Activated B cell treated with CpG ODN at 0.5 μM for 24 hours (primary cell): Measurements from ENCODE around the gene SLC35D2. TPM values are rescaled to one million over a fixed set of nuclear protein-coding genes. Genes with fewer than 3 reads are reported as not detected.

ENCODE experiments used
- ATAC-seq: fragments of 200-7000 bp; cut with Tn5 transposase; one replicate; pipeline ENCODE4 v1.10.0; 2021; ENCODE audit warnings: low read depth, mild to moderate bottlenecking, moderate library complexity
- CTCF ChIA-PET: fragments of 350-600 bp; sonication (Branson Sonifier 250); formaldehyde crosslinking; loops from one replicate; lab custom pipeline; 2021; ENCODE audit warnings: antibody characterized with exemption; lab: Charles Lee
- POLR2A ChIA-PET: fragments of 350-600 bp; sonication (Branson Sonifier 250); formaldehyde crosslinking; loops from one replicate; lab custom pipeline; 2021; ENCODE audit warnings: antibody characterized with exemption; lab: Charles Lee
- DNase-seq: peaks from one replicate; pipeline ENCODE4 v3.0.0; 2022
- H3K27ac Mint-ChIP-seq: one replicate; pipeline ENCODE4 v1.8.0; 2020; ENCODE audit warnings: mixed read lengths
- H3K27me3 Mint-ChIP-seq: one replicate; pipeline ENCODE4 v1.8.0; 2021; ENCODE audit warnings: mixed read lengths
- H3K36me3 Mint-ChIP-seq: one replicate; pipeline ENCODE4 v1.8.0; 2021; ENCODE audit warnings: low read depth, mixed read lengths
- H3K4me1 Mint-ChIP-seq: one replicate; pipeline ENCODE4 v1.8.0; 2021; ENCODE audit warnings: mixed read lengths
- H3K4me3 Mint-ChIP-seq: one replicate; pipeline ENCODE4 v1.8.0; 2020; ENCODE audit warnings: mild to moderate bottlenecking, mixed read lengths
- H3K9me3 Mint-ChIP-seq: one replicate; pipeline ENCODE4 v1.8.0; 2020; ENCODE audit warnings: mixed read lengths
- intact Hi-C: fragments of 100-400 bp; cut with micrococcal nuclease; formaldehyde crosslinking; loops from one replicate; pipeline ENCODE4 v1.15.1; 2024
- total RNA-seq: library from RNA; stranded (reverse); gene quantifications from 2 replicates; pipeline ENCODE4 v1.2.3, GENCODE V29; 2022
- TF ChIP-seq, protein P1 (sequence below): fragments of 200-600 bp; IDR thresholded peaks from one replicate; pipeline ENCODE4 v1.8.0; 2022; ENCODE audit warnings: antibody characterized with exemption, mild to moderate bottlenecking

SLC35D2 gene
- total RNA-seq, 1 donor from 2014 or later, result 10.9 TPM

DNA sequence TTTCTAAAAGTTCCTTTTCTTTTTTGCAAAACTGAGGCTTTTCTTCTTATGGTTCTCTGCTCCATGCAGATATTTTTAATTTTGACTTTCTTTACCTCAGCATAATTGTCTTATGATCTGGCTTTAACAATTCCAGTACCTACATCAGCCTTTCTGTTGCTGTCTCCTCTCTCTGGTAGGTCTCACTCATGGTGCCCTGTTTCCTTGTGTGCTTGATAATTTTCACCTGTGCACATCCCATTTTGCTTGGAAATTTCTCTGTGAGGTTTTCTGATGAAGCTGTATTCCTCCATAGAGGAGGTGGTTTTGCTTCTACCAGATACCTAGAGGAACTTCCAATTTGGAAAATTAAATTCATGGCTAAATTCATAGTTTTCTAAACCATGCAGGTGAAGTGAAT, 79.3 kb downstream of the SLC35D2 start:
- peaks cover 9% of the 10 kb centered on the region for H3K27me3 Mint-ChIP-seq
- DNase-seq (no peak), ATAC-seq (no peak)
- ChIA-PET CTCF (no interaction called here), POLR2A (no interaction called here)
- no peaks in the 10 kb centered on the region for H3K4me1 Mint-ChIP-seq
- H3K27ac Mint-ChIP-seq, result no peak overlapping the region
- intact Hi-C loops, result no loop called here
- H3K9me3 Mint-ChIP-seq, result peaks cover 5% of the 10 kb centered on the region
- H3K4me3 Mint-ChIP-seq, result no peak overlapping the region
- TF ChIP-seq, protein P1, sequence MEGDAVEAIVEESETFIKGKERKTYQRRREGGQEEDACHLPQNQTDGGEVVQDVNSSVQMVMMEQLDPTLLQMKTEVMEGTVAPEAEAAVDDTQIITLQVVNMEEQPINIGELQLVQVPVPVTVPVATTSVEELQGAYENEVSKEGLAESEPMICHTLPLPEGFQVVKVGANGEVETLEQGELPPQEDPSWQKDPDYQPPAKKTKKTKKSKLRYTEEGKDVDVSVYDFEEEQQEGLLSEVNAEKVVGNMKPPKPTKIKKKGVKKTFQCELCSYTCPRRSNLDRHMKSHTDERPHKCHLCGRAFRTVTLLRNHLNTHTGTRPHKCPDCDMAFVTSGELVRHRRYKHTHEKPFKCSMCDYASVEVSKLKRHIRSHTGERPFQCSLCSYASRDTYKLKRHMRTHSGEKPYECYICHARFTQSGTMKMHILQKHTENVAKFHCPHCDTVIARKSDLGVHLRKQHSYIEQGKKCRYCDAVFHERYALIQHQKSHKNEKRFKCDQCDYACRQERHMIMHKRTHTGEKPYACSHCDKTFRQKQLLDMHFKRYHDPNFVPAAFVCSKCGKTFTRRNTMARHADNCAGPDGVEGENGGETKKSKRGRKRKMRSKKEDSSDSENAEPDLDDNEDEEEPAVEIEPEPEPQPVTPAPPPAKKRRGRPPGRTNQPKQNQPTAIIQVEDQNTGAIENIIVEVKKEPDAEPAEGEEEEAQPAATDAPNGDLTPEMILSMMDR, result no peak
- no peaks in the 10 kb centered on the region for H3K36me3 Mint-ChIP-seq

DNA sequence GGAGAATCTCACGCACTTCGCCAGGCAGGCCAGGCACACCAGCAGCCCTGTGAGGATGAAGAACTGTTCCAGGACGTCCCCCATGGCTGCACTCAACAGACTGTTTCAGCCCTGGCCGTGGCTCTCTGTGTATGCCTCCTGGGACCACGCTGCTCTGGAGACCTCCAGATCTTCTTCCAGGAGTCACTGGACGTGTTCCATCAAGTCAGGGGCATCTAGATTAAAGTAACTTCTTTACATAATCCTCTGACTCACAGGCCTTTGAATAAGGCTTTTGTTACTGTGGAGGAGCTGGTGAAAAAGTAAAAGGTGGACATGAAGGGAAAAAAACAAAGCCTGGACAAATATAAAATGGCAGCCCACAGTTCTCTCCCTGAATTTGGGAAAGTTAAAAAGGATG, 81.5 kb downstream of the SLC35D2 start, which contains the start of gene HSD17B3:
Gene HSD17B3 (minus strand): TSS at position 156 of the 400 bp plus-strand sequence. CDS start 72 bp downstream, at position 84.
- ATAC-seq (no peak), DNase-seq (no peak)
- POLR2A ChIA-PET, result no interaction called here
- H3K27me3 Mint-ChIP-seq, result peaks cover 7% of the 10 kb centered on the region
- CTCF ChIA-PET, result no interaction called here
- H3K27ac Mint-ChIP-seq, result no peak within 1 kb of the TSS
- intact Hi-C loops, result no loop called here
- H3K9me3 Mint-ChIP-seq, result peaks cover 5% of the 10 kb centered on the region
- no peaks in the 10 kb centered on the region for H3K4me1 Mint-ChIP-seq
- no peaks in the 10 kb centered on the region for H3K36me3 Mint-ChIP-seq
- no peak within 1 kb of the TSS for H3K4me3 Mint-ChIP-seq
- TF ChIP-seq, protein P1, result no peak

DNA sequence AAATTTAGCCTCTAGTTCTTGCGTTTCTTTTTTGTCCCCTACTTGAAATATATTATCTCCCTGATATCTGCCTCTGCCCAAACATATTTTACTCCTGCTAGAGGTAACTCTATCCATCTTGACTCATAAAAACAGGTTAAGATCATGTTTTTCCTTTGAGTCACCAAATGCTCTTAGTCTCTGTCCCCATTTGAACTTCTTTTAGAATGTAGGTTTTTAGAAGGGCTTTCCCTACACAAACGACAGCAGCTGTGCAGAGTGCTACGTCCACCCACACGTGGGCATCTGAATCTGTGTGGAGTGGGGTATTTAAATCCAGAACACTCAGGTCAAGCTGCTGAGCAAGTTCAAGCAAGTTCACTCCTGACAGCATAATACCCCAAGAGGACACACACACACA, 83.7 kb downstream of the SLC35D2 start:
- no peak overlapping the region for H3K4me3 Mint-ChIP-seq
- CTCF ChIA-PET, result no interaction called here
- H3K27ac Mint-ChIP-seq, result no peak overlapping the region
- DNase-seq, result no peak
- ATAC-seq, result no peak
- H3K9me3 Mint-ChIP-seq, result peaks cover 8% of the 10 kb centered on the region
- intact Hi-C loops, result no loop called here
- no peaks in the 10 kb centered on the region for H3K36me3 Mint-ChIP-seq
- TF ChIP-seq, protein P1, result no peak
- H3K4me1 Mint-ChIP-seq, result no peaks in the 10 kb centered on the region
- H3K27me3 Mint-ChIP-seq, result peaks cover 7% of the 10 kb centered on the region
- POLR2A ChIA-PET, result no interaction called here

DNA sequence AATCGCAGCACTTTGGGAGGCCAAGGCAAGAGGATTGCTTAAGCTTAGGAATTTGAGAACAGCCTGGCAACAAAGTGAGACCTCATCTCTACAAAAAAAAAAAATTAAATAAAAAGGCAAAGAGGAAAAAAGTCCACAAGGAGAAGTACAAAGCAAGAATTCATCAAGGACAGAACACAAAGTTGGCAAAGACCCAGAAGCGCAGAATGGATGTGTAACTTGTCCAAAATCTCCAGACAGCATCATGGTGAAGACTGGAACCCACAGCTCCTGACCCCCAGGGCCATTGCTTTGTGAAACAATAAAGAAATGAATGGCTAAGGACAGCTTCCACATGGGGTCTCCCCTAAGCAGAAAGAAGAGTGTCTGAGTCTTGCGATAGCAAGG, 89.4 kb downstream of the SLC35D2 start:
- CTCF ChIA-PET, result no interaction called here
- intact Hi-C loops, result no loop called here
- Mint-ChIP-seq H3K27ac (no peak overlapping the region), H3K4me1 (no peaks in the 10 kb centered on the region), H3K4me3 (no peak overlapping the region), H3K27me3 (peaks cover 7% of the 10 kb centered on the region), H3K9me3 (peaks cover 3% of the 10 kb centered on the region), H3K36me3 (no peaks in the 10 kb centered on the region)
- DNase-seq, result no peak
- POLR2A ChIA-PET, result no interaction called here
- TF ChIP-seq, protein P1, result no peak
- no peak for ATAC-seq

DNA sequence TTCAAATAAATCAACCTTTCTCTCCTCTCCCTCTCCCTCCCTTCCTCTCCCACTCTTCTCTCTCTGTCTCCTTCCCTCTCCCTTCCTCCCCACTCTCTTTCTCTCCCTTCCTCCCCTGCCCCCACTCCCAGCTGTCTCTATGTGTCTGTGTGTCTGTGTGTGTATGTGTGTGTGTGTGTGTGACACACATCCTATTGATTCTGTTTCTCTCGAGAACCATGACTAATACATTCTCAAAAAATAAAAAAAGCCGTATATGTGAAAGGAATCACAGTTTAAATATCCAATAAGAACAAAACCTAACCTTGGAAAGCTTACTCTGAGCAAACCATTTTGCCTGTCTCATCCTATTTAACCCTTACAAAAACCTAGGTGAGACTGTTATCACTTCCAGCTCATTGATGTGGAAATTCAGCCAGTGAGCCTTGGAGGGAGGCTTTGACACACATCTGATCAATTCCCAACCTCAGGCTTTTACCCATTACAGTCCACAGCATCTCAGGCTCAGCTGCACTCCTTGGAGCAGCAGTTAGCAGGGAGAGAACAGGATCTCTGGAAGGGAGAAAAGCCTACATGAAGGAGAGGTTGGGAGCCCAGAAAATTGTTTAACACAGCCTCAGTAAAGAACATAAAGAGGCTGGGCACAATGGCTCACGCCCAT, 89.9 kb downstream of the SLC35D2 start:
- intact Hi-C loops, result no loop called here
- ATAC-seq, result no peak
- H3K36me3 Mint-ChIP-seq, result no peaks in the 10 kb centered on the region
- ChIA-PET CTCF (interaction anchor here (0.9 kb wide), 1 partner anchor 31 kb away, joined by 3 read pairs; no protein-coding TSS in a partner anchor), POLR2A (no interaction called here)
- no peaks in the 10 kb centered on the region for H3K4me1 Mint-ChIP-seq
- H3K9me3 Mint-ChIP-seq, result peaks cover 3% of the 10 kb centered on the region
- TF ChIP-seq, protein P1, result no peak
- DNase-seq, result no peak
- no peak overlapping the region for H3K4me3 Mint-ChIP-seq
- H3K27me3 Mint-ChIP-seq, result peaks cover 6% of the 10 kb centered on the region
- no peak overlapping the region for H3K27ac Mint-ChIP-seq
